Stimulated activated CD8-positive, alpha-beta memory T cell treated with anti-CD3 and anti-CD28 coated beads, Interleukin-12 subunit alpha, Interleukin-12 subunit beta, amount 100 ng/mL, for 4 hours (primary cell): ENCODE measurements around the gene RIPOR3.
"Not testable (repeated sequence)": the region's sequence is repeated elsewhere in the genome, so short reads cannot be mapped to it uniquely, and the experiment has no call there.

ENCODE experiments used
- DNase-seq: peaks from one replicate; pipeline ENCODE4 v3.0.0-alpha.2; 2020; ENCODE audit warnings: low read depth

RIPOR3 gene

GRCh38 chr20:50607436-50607835, 83.9 kb downstream of the RIPOR3 start:
- no peak for DNase-seq

GRCh38 chr20:50605136-50605535, 86.2 kb downstream of the RIPOR3 start:
- no peak for DNase-seq

GRCh38 chr20:50604451-50604850, 86.9 kb downstream of the RIPOR3 start:
- no peak for DNase-seq

GRCh38 chr20:50602432-50603088, 88.8 kb downstream of the RIPOR3 start:
- no peak for DNase-seq

- DNase-seq: no peak
These were observed 89.6 kb downstream of the RIPOR3 start for GRCh38 chr20:50601511-50602431.

- no peak for DNase-seq
These were observed 91.0 kb downstream of the RIPOR3 start for GRCh38 chr20:50600281-50600895.

GRCh38 chr20:50598768-50599167, 92.6 kb downstream of the RIPOR3 start:
- not testable (repeated sequence) for DNase-seq

- no peak for DNase-seq
These were observed 93.3 kb downstream of the RIPOR3 start for GRCh38 chr20:50598074-50598473.

- DNase-seq: no peak
These were observed 93.9 kb downstream of the RIPOR3 start for GRCh38 chr20:50597406-50597969.

GRCh38 chr20:50596694-50597021, 94.7 kb downstream of the RIPOR3 start:
- no peak for DNase-seq

- no peak for DNase-seq
These were observed 95.2 kb downstream of the RIPOR3 start for GRCh38 chr20:50595988-50596693.

- DNase-seq: no peak
These were observed 95.9 kb downstream of the RIPOR3 start for GRCh38 chr20:50595433-50595895.

GRCh38 chr20:50594591-50595432, 96.5 kb downstream of the RIPOR3 start:
- DNase-seq: no peak

GRCh38 chr20:50594231-50594590, 97.1 kb downstream of the RIPOR3 start:
- DNase-seq: no peak

GRCh38 chr20:50593005-50593335, 98.4 kb downstream of the RIPOR3 start:
- DNase-seq: no peak

- no peak for DNase-seq
These were observed 98.9 kb downstream of the RIPOR3 start for GRCh38 chr20:50592282-50593004.

GRCh38 chr20:50591233-50591852, 100.0 kb downstream of the RIPOR3 start:
- DNase-seq: no peak

GRCh38 chr20:50590348-50590664, 101.0 kb downstream of the RIPOR3 start:
- no peak for DNase-seq

GRCh38 chr20:50589548-50590347, 101.6 kb downstream of the RIPOR3 start:
- no peak for DNase-seq
